ENCODE results near the gene EPHA2.
A peak's percentile ranks its signal among the peaks of the same experiment; 100 is the strongest.

The EPHA2 gene

DNA sequence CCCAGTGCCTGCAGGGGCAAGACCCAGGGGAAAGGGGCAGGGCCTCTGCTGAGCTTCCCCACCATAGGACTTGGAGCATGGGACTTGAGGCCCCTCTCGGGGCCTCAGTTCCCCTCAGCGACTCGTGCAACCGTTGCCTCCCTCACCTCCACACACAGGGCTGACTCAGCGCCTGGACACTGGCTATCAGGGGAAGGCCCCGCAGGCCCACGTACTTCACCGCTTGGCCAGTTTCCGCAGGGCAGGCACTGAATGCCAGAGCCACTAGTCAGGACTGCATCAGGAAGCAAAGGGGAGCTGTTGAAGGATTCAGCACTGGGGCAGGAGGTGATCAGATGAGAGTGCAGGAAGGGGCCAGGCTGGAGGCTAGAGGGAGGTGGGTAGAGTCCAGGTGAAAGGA, 66.9 kb downstream of the EPHA2 start:
- DNase-seq: no peak

DNA sequence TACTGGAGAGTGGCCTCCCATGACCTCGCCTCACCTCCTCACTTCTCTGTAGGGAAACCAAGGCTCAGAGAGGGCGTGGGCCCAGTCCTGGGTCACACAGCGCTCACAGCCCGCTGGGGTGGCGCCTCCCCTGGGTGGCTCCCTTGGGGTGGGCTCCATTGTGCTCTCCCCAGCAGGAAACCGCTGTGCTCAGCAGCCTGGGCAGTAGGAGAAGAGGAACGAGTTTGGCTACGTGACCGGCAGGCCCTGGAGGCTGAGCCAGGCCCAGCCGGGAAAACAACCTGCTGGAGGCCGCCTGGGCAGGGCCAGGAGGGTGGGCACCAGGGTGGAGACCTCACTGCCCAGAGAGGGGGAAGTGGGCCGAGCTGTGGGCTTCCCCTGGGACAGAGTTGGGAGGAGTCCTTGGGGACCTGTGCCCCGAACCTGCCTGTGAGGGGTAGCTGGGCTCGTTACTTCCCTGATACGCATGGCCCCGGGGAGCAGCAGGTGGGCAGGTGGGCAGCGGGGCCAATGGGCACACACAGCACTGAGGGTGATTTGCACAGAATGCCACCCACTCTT, 67.4 kb downstream of the EPHA2 start:
- DNase-seq: no peak

DNA sequence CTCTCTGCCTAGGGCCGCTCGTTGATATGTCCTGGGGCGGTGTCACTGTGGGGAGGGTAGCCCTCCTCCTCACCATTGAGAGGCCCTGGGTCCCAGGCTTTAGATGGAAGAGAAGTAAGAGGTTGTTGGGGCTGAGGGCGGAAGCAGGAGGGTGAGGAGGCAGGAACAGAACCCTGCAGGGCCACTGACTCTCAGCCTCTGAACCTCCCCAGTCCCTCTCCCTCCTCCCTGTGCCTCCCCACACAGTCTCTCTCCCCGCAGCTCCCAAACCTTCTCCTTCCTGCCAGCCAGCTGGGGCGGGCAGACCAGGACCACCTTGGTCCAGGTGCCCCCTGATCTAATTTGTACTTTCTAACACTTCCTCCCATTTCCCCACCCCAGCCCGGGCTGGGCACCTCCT, 68.1 kb downstream of the EPHA2 start:
- no peak for DNase-seq

DNA sequence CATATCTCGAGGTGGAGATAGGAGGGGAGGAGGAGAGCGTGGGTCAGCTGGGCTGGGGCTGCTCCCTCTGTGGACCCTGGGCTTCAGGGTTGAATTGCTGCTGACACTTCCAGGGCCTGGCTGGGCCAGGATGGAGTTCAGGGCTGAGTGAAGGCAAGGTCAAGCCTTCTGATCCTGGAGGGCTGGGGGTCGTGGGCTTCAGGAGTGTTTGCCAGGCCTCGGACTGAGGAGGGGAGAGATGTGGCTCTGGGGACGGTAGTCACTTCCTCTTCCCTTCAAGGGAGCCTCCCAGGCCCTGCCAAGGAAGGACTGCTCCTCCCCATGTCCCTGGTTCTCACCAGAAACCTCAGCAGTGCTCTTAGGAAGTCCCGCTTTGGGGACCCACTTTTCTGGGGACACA, 70.3 kb downstream of the EPHA2 start:
- no peak for DNase-seq

DNA sequence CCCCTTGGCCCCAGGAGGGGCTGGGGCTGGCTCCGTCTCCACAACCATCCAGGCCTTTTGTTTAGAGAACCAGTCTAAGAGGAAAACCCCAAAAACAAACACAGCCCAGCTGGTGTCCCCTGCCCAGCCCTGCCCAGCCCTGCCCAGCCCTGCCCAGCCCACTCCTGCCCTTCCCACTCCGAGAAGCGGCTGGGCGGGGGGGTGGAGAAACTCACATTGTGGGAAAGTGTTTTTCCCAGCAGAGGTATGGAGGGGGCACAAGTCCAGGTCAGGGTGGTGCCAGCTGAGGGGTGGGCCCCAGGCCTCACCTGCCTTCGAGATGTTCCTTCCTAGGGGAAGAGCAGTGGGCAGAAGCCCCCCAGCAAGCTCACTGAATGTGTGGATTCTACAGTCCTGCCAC, 72.4 kb downstream of the EPHA2 start:
- DNase-seq: no peak

DNA sequence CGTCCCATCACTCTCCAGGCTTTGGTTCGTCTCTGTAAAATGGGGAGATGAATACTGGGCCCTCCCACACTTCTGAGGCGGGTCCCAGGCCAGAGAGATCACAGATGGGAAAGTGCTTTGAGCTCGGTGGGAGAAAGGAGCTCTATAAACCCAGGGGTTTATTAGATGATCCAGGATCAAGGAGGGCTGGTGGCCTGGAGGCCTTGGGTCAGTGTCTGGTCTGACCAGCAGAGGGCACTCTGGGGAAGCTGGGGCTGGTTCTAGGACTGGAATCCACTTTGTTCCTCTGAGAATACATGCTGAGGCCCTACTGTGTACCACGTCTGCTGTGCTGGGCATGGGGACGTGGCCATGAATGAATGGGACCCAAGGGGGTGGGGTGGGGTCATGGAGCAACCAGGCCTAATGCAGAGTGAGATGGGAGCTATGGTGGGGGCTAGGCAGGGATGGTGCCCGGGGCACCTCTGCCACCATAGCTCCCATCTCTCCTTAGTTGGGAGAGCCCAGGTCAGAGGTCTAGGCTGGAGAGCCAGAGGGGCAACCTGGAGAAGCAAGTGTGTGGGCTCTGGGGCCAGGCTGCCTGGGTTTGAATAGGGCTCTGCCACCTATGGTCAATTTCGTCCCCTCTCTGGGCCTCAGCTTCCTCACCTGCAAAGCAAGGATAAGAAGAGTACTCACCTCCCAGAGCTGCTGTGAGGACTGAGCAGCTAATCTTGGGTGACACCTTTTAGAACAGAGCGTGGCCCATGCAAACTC, 73.4 kb downstream of the EPHA2 start:
- DNase-seq: peak; percentile 87

DNA sequence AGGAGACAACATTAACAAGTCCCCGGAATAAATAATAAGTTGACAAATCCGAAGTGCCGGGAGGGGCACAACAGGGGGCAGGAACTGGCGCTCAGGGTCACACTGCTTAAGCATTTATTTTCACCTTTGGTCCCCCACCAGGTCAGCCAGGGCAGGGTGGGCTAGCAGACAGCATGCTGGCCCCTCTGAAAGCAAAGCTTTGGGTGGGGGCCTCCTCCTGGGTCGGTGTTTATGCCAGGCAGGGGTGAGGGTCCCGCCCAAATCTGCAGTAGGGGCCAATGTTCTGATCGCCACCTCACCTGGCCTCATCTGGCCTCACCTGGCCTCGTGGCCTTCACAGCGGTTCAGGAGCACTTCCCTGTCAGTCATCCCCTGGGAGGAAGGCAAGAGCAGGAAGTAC, 74.2 kb downstream of the EPHA2 start:
- no peak for DNase-seq

DNA sequence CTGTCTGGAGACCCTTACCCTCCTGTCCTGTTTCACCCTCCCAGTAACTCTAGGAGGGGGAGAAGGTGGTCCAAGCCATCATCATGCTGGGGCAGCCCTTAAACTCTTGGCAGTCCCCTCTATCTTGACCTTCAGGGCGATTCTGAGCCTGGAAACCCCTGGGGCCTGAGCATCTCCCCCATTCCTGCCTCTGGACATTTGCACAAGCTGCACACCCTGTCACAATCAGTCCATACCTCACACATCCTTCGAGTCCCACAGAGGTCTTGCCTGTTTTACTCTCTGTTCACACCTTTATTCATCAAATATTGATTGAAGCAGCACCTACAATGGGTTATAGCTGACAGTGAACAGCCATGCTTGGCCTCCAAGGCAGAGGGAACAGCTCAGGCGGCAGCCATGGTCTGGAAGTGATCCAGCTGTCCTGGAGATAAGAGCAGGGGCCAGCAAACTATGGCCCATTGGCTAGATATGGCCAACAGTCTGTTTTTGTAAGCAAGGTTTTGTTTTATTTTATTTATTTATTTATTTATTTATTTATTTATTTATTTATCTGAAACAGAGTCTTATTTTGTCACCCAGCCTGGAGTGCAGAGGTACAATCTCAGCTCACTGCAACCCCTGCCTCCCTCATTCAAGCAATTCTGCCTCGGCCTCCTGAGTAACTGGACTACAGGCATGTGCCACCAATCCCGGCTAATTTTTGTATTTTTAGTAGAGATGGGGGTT, 75.3 kb downstream of the EPHA2 start:
- no peak for DNase-seq

DNA sequence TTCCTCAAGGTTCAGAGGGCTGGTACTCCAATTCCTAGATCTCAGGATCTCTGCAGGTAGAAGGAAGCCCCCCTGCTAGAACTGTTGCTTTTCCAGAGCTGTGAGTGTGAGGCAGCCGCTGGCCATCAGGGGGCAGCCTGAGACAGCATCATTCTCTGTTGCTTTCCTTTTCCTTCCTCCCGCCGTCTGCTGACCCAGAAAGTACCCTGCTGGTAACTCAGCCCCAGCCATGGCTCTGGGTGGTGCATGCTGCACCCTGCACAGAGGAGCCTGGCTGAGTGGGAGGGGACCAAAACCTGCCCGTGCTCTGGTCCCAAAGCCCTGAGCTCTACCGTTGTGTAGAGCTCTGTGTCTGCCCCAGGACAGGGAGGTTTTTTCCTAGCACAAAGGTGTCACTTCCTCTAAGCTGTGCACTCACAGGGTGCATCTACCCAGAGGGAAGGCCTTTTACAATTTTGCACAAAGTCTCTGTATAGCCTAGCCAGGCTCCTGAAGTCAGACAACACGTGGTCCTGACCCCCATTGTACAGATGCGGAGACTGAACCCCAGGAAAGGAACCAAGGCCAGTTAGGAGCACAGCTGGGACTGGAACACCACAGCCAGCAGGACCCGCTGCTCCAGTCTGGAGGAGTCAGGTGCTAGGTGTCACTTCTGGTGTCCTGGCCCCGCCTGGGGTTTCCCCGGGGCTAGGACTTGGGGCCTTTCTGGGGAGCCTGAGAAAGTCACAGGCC, 76.8 kb downstream of the EPHA2 start:
- DNase-seq: peak; percentile 95

DNA sequence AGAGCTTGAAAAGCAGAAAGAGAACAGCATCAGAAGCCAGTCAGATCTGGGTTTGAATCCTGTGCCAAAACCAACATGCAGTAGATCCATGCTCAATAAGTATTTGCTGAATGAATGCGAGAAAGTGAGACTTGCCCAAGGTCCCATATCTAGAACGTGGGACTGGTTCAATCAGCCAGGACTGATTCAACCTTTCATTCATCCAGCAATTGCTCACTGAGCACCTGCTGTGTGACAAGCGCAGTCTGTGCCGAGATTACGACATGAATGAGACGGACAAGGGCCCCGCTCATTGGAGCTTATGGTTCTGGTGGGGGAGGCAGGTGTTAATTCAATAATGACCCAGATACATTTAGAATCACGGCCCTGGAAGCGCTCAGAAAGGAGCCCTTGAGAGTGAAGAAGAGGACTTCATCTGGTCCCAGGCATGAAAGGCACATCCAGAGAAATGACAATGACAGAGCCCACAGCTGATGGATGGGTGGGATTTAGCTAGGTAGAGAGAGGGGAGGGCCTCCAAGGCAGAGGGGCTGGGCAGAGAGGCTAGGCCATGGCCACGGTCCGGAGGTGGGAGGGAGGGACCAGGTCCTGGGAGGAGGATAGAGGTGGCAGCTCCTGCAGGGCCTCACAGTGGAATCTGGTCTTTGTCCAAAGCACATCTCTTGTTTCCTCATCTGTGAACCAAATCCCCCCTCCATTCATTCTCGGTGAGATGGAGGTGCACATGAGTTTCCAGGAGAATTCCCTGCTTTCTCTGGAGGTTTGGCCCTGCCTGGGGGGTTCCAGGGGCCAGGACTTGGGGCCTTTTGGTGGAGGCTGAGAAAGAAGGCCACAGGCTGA, 78.2 kb downstream of the EPHA2 start:
- DNase-seq: peak; percentile 47

DNA sequence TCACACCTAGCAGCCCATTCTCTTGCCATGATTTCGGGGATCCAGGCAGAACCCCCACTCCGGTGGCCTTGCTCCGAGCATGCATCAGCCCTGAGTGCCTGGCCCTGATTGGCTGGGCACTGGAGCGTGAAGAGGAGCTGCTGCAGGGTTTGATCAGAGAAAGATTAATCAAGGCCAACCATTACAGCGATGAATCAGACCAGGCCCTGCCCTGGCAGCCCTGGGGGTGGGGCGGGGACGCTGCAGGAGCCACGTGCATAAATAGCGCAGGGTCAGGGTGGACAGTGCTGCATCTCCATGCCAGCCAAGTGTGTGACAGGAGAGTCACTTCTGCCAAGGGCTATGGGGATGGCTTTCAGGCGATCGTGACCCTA, 79.0 kb downstream of the EPHA2 start:
- peak; percentile 66 for DNase-seq

DNA sequence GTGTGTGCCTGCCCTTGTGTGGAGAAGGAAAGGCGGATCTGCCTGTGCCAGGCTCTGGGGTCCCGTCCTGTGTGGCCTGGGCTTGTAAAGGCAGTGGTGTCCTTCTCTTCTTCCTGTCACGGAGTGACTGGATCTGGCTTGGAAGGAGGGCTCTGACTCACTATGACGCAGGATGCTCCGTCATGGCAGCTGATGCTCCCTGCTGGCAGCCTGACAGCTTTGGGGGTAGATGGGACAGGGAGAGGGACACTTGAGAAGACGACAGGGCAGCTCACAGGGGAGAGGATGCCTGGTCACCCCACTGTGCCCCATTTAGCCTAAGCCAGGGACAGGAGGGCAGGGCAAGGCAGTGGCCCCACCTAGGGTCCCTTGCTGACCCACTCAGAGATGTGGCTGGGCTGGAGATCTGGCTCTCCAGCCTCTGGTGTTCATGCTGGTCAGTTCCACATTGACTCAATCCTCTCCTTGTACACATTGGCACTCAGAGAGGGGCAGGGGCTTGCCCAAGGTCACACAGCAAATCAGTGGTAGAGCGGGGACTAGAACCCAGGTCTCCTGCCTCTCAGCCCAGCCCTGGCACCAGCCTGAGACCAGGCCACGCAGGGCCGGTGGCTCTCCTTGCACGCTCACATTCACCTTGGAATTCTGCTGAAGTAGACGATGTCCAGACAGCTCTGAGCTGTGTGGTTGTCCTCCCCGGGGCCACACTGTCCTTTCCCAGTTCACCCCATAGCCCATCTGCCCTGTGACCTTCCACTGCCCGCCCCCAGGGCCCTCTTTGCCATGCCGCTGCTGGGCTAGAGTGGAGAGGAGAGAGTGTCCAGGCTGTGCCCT, 79.6 kb downstream of the EPHA2 start:
- DNase-seq: no peak

DNA sequence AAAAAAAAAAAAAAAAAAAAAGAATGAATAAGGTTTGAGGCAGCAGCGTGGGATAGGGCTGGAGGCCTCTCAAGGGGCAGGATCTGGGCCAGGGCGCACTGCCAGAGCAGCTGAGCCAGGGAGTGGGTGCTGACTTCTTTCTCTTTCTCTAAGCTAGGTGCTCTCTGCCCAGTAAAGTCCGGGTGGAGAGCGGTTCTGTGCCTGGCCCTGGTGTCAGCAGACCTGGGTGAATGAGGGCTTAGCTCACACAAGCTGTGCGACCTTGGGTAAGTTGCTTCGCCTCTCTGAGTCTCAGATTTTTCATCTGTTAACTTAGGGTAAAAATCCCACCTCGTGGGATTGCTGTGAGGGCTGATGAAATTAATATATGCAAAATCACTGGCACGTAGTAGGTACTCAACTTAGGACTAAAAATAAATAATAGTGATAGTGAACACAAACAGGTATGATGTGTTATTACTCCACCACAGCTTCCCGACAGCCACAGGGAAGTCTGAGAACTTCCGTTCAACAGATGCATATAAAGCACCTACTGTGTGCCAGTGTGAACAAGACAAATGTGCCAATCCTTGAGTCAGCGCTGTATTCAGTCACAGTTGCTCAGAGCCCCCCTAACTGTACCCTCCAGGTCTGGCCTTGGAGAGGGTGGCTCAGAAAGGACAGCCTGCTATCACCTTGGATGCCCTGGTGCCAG, 80.4 kb downstream of the EPHA2 start:
- DNase-seq: no peak

All from eye (tissue), 1 donor.